MM.1S (cell line): ENCODE measurements around the gene CHTOP.

Source experiments
- DNase-seq: peaks from one replicate; pipeline ENCODE4 v3.0.0-alpha.2; 2015
- H2AFZ ChIP-seq: fragments of 300-600 bp; sonication (generic); 2 replicates; pipeline ENCODE4 v1.6.0; 2016; ENCODE audit warnings: antibody characterized with exemption, low read length
- H3F3A ChIP-seq: fragments of 300-600 bp; sonication (generic); 2 replicates; pipeline ENCODE4 v1.6.1; 2016; ENCODE audit warnings: mild to moderate bottlenecking, antibody characterized with exemption, low read length, moderate library complexity, mixed read lengths; ENCODE audit not compliant: insufficient read depth
- H3K27ac ChIP-seq: fragments of 300-600 bp; sonication (generic); 2 replicates; pipeline ENCODE4 v1.5.1; 2016; ENCODE audit warnings: mild to moderate bottlenecking, low read length
- H3K27me3 ChIP-seq: fragments of 300-600 bp; sonication (generic); replicated peaks from 2 replicates; pipeline ENCODE4 v1.6.0; 2016; ENCODE audit warnings: low read length; ENCODE audit not compliant: insufficient read depth
- H3K36me3 ChIP-seq: fragments of 300-600 bp; sonication (generic); replicated peaks from 2 replicates; pipeline ENCODE4 v1.6.1; 2016; ENCODE audit warnings: mild to moderate bottlenecking, low read length, mixed read lengths; ENCODE audit not compliant: insufficient read depth
- H3K4me1 ChIP-seq: fragments of 300-600 bp; sonication (generic); 2 replicates; pipeline ENCODE4 v1.6.1; 2016; ENCODE audit warnings: low read length, mixed read lengths
- H3K4me2 ChIP-seq: fragments of 300-600 bp; sonication (generic); 2 replicates; pipeline ENCODE4 v1.6.0; 2016; ENCODE audit warnings: low read depth, low read length
- H3K4me3 ChIP-seq: fragments of 300-600 bp; sonication (generic); 2 replicates; pipeline ENCODE4 v1.5.1; 2016; ENCODE audit warnings: low read length, mixed read lengths
- H3K79me2 ChIP-seq: fragments of 300-600 bp; sonication (generic); 2 replicates; pipeline ENCODE4 v1.6.1; 2016; ENCODE audit warnings: mixed run types, low read length, mixed read lengths
- H3K9ac ChIP-seq: fragments of 300-600 bp; sonication (generic); 2 replicates; pipeline ENCODE4 v1.6.1; 2016; ENCODE audit warnings: low read length, mixed read lengths
- H3K9me2 ChIP-seq: fragments of 300-600 bp; sonication (generic); replicated peaks from 2 replicates; pipeline ENCODE4 v1.6.1; 2016; ENCODE audit warnings: mild to moderate bottlenecking, low read length, mixed read lengths; ENCODE audit not compliant: insufficient read depth
- H3K9me3 ChIP-seq: fragments of 300-600 bp; sonication (generic); replicated peaks from 2 replicates; pipeline ENCODE4 v1.6.1; 2016; ENCODE audit warnings: mild to moderate bottlenecking, low read length, mixed read lengths; ENCODE audit not compliant: insufficient read depth
- H4K20me1 ChIP-seq: fragments of 300-600 bp; sonication (generic); 2 replicates; pipeline ENCODE4 v1.6.1; 2016; ENCODE audit warnings: mild to moderate bottlenecking, low read length, moderate library complexity, mixed read lengths; ENCODE audit not compliant: insufficient read depth
- EZH2 ChIP-seq: fragments of 300-600 bp; sonication (generic); optimal IDR thresholded peaks from 2 replicates; pipeline ENCODE3; 2017; ENCODE audit warnings: low read depth, mild to moderate bottlenecking, antibody characterized with exemption, low read length, mixed read lengths
- EZH2phosphoT487 ChIP-seq: fragments of 300-600 bp; sonication (generic); IDR thresholded peaks from 2 replicates; pipeline ENCODE4 v1.6.1; 2018; ENCODE audit warnings: antibody characterized with exemption, low read length
- TF ChIP-seq, protein P1 (sequence below): fragments of 300-600 bp; sonication (generic); IDR thresholded peaks from 2 replicates; pipeline ENCODE4 v1.5.1; 2016; ENCODE audit warnings: antibody characterized with exemption, low read length, mixed read lengths

CHTOP gene

GRCh38 chr1:153659175-153659534 lies 25.3 kb downstream of the CHTOP start:
- no peaks in the 10 kb centered on the region for H4K20me1 ChIP-seq
- H3K4me1 ChIP-seq: 0 out of 2 replicates have a peak, but pooled peaks cover 6% of the 10 kb centered on the region
- H3K4me3 ChIP-seq: peak overlapping the region; percentile 82
- no peak for TF ChIP-seq EZH2
- DNase-seq: no peak
- peak overlapping the region; percentile 79 for H3K9ac ChIP-seq
- H3K9me3 ChIP-seq: no peaks in the 10 kb centered on the region
- H3K4me2 ChIP-seq: peak overlapping the region; percentile 83
- no peaks in the 10 kb centered on the region for H3K27me3 ChIP-seq
- H3K27ac ChIP-seq: peak overlapping the region; percentile 62; the same call in 1 of the 2 replicates
- peak overlapping the region; percentile 85 for H2AFZ ChIP-seq
- peaks cover 21% of the 10 kb centered on the region for H3K79me2 ChIP-seq
- peaks cover 17% of the 10 kb centered on the region for H3K36me3 ChIP-seq
- peaks cover 28% of the 10 kb centered on the region for H3F3A ChIP-seq
- H3K9me2 ChIP-seq: no peaks in the 10 kb centered on the region

GRCh38 chr1:153659656-153660055 lies 25.8 kb downstream of the CHTOP start:
- Histone ChIP-seq H2AFZ (no peak overlapping the region), H3K9me2 (no peaks in the 10 kb centered on the region), H3K27ac (no peak overlapping the region), H3K9me3 (no peaks in the 10 kb centered on the region), H3K36me3 (peaks cover 18% of the 10 kb centered on the region), H3K9ac (peak overlapping the region; percentile 79; the same call in 1 of the 2 replicates), H3K4me2 (peak overlapping the region; percentile 83), H4K20me1 (no peaks in the 10 kb centered on the region), H3K4me1 (0 out of 2 replicates have a peak, but pooled peaks cover 6% of the 10 kb centered on the region), H3K4me3 (peak overlapping the region; percentile 82), H3K79me2 (peaks cover 23% of the 10 kb centered on the region), H3K27me3 (no peaks in the 10 kb centered on the region), H3F3A (peaks cover 30% of the 10 kb centered on the region)
- TF ChIP-seq, protein P1, sequence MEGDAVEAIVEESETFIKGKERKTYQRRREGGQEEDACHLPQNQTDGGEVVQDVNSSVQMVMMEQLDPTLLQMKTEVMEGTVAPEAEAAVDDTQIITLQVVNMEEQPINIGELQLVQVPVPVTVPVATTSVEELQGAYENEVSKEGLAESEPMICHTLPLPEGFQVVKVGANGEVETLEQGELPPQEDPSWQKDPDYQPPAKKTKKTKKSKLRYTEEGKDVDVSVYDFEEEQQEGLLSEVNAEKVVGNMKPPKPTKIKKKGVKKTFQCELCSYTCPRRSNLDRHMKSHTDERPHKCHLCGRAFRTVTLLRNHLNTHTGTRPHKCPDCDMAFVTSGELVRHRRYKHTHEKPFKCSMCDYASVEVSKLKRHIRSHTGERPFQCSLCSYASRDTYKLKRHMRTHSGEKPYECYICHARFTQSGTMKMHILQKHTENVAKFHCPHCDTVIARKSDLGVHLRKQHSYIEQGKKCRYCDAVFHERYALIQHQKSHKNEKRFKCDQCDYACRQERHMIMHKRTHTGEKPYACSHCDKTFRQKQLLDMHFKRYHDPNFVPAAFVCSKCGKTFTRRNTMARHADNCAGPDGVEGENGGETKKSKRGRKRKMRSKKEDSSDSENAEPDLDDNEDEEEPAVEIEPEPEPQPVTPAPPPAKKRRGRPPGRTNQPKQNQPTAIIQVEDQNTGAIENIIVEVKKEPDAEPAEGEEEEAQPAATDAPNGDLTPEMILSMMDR: no peak
- TF ChIP-seq EZH2: no peak
- no peak for TF ChIP-seq EZH2phosphoT487
- no peak for DNase-seq

- Histone ChIP-seq H3K4me1 (0 out of 2 replicates have a peak, but pooled peaks cover 6% of the 10 kb centered on the region), H3F3A (peaks cover 40% of the 10 kb centered on the region), H2AFZ (no peak overlapping the region), H3K4me3 (no peak overlapping the region), H4K20me1 (no peaks in the 10 kb centered on the region), H3K36me3 (peaks cover 30% of the 10 kb centered on the region), H3K79me2 (peaks cover 26% of the 10 kb centered on the region), H3K4me2 (no peak overlapping the region), H3K9me3 (no peaks in the 10 kb centered on the region), H3K9ac (no peak overlapping the region), H3K27me3 (no peaks in the 10 kb centered on the region), H3K27ac (no peak overlapping the region), H3K9me2 (no peaks in the 10 kb centered on the region)
- no peak for TF ChIP-seq EZH2
- TF ChIP-seq EZH2phosphoT487: no peak
- TF ChIP-seq, protein P1: no peak
- DNase-seq: no peak
These were observed 27.3 kb downstream of the CHTOP start for GRCh38 chr1:153661111-153661708.

GRCh38 chr1:153662269-153662668 lies 28.4 kb downstream of the CHTOP start:
- no peak for TF ChIP-seq EZH2phosphoT487
- TF ChIP-seq, protein P1: no peak
- no peak for TF ChIP-seq EZH2
- H3K79me2 ChIP-seq: peaks cover 35% of the 10 kb centered on the region
- H3K4me1 ChIP-seq: 0 out of 2 replicates have a peak, but pooled peaks cover 6% of the 10 kb centered on the region
- H3K9ac ChIP-seq: no peak overlapping the region
- no peaks in the 10 kb centered on the region for H4K20me1 ChIP-seq
- H3F3A ChIP-seq: peaks cover 42% of the 10 kb centered on the region
- H3K9me2 ChIP-seq: no peaks in the 10 kb centered on the region
- no peak overlapping the region for H2AFZ ChIP-seq
- no peak overlapping the region for H3K4me2 ChIP-seq
- DNase-seq: no peak
- no peaks in the 10 kb centered on the region for H3K27me3 ChIP-seq
- H3K9me3 ChIP-seq: no peaks in the 10 kb centered on the region
- H3K36me3 ChIP-seq: peaks cover 39% of the 10 kb centered on the region
- H3K4me3 ChIP-seq: no peak overlapping the region
- no peak overlapping the region for H3K27ac ChIP-seq
